ENCODE measurements around the gene MRPL58. TPM values are rescaled to one million over a fixed set of nuclear protein-coding genes. Genes with fewer than 3 reads are reported as not detected.
A peak's percentile ranks its signal among the peaks of the same experiment; 100 is the strongest.
"Not testable (repeated sequence)": the region's sequence is repeated elsewhere in the genome, so short reads cannot be mapped to it uniquely, and the experiment has no call there.

MRPL58 gene
- total RNA-seq (10 to 100 TPM; 23.9 to 29.4 TPM), polyA plus RNA-seq (10 to 100 TPM; 44.9 to 58.1 (median 53.6) TPM), total RNA-seq (5.9 to 49.2 (median 21.2) reads per million in 6 experiments)

GRCh38 chr17:75012346-75013091 is at the start of gene MRPL58:
TSS of gene MRPL58 (plus strand) at chr17:75012670. CDS start at chr17:75012687, 17 bp downstream.
- POLR2A ChIA-PET: interaction anchor here (0.5 to 4.0 kb wide), 29 partner anchors 10 to 597 kb away, joined by 3 to 76 read pairs (median 6); partner anchors contain the start of genes ARMC7, ATP5PD, CDR2L and GGA3
- Mint-ChIP-seq H3K9me3 (no peaks in the 10 kb centered on the region), H3K36me3 (peaks cover 0 to 21% (median 4%) of the 10 kb centered on the region in 3 donors), H3K27ac (peak within 1 kb of the TSS; percentile 87 to 97 (median 94)), H3K4me1 (peaks cover 21 to 36% (median 32%) of the 10 kb centered on the region in 4 donors), H3K27me3 (no peaks in the 10 kb centered on the region), H3K4me3 (peak within 1 kb of the TSS; percentile 89 to 97 (median 94))
- DNase-seq (peak; percentile 62 to 88 (median 78)), ATAC-seq (peak; percentile 92 to 94)

GRCh38 chr17:74963656-74964055 is 48.8 kb upstream of the MRPL58 start:
- POLR2A ChIA-PET: no interaction called here
- no peak overlapping the region for H3K27ac Mint-ChIP-seq

GRCh38 chr17:74964246-74964761 is 48.2 kb upstream of the MRPL58 start:
- Mint-ChIP-seq H3K27me3 (no peaks in the 10 kb centered on the region), H3K9me3 (no peaks in the 10 kb centered on the region), H3K27ac (no peak overlapping the region), H3K36me3 (no peaks in the 10 kb centered on the region), H3K4me3 (no peak overlapping the region), H3K4me1 (peaks cover 3 to 8% (median 4%) of the 10 kb centered on the region in 4 donors)
- ATAC-seq (no peak), DNase-seq (peak in 1 of 10 donors; percentile 9)
- POLR2A ChIA-PET: no interaction called here

More at GRCh38 chr17:74963656-74964055, 48.8 kb upstream of the MRPL58 start:
- DNase-seq (peak in 1 of 10 donors; percentile 52), ATAC-seq (no peak)
- H3K36me3 Mint-ChIP-seq: no peaks in the 10 kb centered on the region
- H3K4me1 Mint-ChIP-seq: peaks cover 3 to 8% (median 4%) of the 10 kb centered on the region in 4 donors
- H3K9me3 Mint-ChIP-seq: no peaks in the 10 kb centered on the region
- H3K27me3 Mint-ChIP-seq: no peaks in the 10 kb centered on the region
- no peak overlapping the region for H3K4me3 Mint-ChIP-seq

DNA sequence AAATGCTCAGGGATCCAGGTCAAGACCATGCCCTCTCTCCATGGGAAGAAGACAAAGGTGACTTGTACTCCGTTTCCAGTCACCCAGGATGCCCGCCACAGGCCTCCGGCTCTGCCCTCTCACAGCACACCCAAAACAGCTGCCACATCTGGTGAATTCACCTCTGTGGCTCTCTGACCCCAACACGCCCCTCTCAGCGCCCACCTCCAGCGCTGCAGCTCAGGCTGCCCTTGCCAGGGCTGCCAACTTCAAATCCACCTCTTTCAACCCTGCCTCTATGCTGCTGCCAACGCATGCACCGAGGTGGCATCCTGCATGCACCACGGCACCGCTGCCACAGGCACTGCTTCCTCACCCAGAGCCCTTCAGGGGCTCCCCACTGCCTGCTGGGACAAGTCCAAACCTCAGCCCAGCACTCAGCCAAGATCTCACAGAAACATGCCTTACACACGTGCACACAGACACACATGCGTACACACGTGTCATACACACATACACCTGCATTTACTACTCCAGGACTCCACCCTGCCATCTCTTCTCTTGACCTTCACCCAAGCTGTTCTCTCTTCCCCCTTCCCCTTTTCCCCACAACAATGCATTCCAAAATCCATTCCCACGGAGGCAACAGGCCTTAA is 47.4 kb upstream of the MRPL58 start:
- no peaks in the 10 kb centered on the region for H3K27me3 Mint-ChIP-seq
- no peak overlapping the region for H3K4me3 Mint-ChIP-seq
- no peaks in the 10 kb centered on the region for H3K9me3 Mint-ChIP-seq
- H3K36me3 Mint-ChIP-seq: no peaks in the 10 kb centered on the region
- peaks cover 3 to 8% (median 4%) of the 10 kb centered on the region in 4 donors for H3K4me1 Mint-ChIP-seq
- POLR2A ChIA-PET: no interaction called here
- peak in 1 of 10 donors; percentile 32 for DNase-seq
- no peak for ATAC-seq
- H3K27ac Mint-ChIP-seq: peak overlapping the region in 2 of 10 donors; percentile 12 to 62

DNA sequence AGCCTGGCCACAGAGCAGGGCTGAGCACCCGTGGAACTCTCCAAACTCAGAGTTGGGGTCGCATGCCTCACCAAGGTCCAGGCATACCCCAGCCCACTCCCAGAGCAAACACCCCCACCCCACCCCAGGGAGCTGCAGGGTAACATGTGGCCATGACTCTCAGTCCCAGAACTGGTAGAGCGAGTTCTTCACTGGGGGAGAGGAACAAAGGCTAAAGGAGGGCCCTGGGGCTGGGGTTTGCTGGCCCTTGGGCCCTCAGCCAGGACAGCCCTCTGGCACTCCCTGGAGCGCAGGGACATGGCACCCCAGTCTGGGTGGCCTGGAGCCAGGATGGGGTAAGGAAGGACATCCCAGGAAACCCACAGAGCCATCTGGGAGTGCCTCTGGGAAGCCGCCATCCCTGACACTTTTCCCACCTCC is 44.1 kb upstream of the MRPL58 start:
- Mint-ChIP-seq H3K36me3 (no peaks in the 10 kb centered on the region), H3K4me3 (peak overlapping the region in 1 of 10 donors; percentile 20), H3K4me1 (peaks cover 10 to 17% (median 14%) of the 10 kb centered on the region in 4 donors), H3K9me3 (no peaks in the 10 kb centered on the region), H3K27ac (peak overlapping the region in 1 of 10 donors; percentile 53), H3K27me3 (peaks cover 0 to 5% (median 0%) of the 10 kb centered on the region in 5 donors)
- DNase-seq (peak in 1 of 10 donors; percentile 46), ATAC-seq (no peak)
- POLR2A ChIA-PET: interaction anchor here (0.6 to 1.1 kb wide), 3 partner anchors 19 to 68 kb away, joined by 3 to 4 read pairs (median 3); partner anchors contain the start of gene CDR2L

GRCh38 chr17:74969501-74969900 is 43.0 kb upstream of the MRPL58 start:
- H3K4me1 Mint-ChIP-seq: peaks cover 10 to 17% (median 14%) of the 10 kb centered on the region in 4 donors
- DNase-seq, ATAC-seq, H3K36me3 Mint-ChIP-seq, H3K27me3 Mint-ChIP-seq, H3K9me3 Mint-ChIP-seq, H3K27ac Mint-ChIP-seq: not testable (repeated sequence)
- H3K4me3 Mint-ChIP-seq: peak overlapping the region in 1 of 10 donors; percentile 33
- POLR2A ChIA-PET: interaction anchor here (0.6 to 1.1 kb wide), 2 partner anchors 18 to 74 kb away, joined by 3 read pairs; partner anchors contain the start of gene CDR2L

GRCh38 chr17:74970395-74970794 is 42.1 kb upstream of the MRPL58 start:
- no peak for ATAC-seq
- Mint-ChIP-seq H3K27ac (no peak overlapping the region), H3K9me3 (no peaks in the 10 kb centered on the region), H3K27me3 (peaks cover 0 to 10% (median 0%) of the 10 kb centered on the region in 5 donors), H3K4me1 (peaks cover 5 to 17% (median 14%) of the 10 kb centered on the region in 4 donors), H3K36me3 (no peaks in the 10 kb centered on the region), H3K4me3 (peak overlapping the region in 9 of 10 donors; percentile 8 to 92 (median 50))
- no peak for DNase-seq
- POLR2A ChIA-PET: interaction anchor here (0.6 to 1.1 kb wide), 2 partner anchors 25 to 42 kb away, joined by 3 read pairs; partner anchors contain the start of gene MRPL58

DNA sequence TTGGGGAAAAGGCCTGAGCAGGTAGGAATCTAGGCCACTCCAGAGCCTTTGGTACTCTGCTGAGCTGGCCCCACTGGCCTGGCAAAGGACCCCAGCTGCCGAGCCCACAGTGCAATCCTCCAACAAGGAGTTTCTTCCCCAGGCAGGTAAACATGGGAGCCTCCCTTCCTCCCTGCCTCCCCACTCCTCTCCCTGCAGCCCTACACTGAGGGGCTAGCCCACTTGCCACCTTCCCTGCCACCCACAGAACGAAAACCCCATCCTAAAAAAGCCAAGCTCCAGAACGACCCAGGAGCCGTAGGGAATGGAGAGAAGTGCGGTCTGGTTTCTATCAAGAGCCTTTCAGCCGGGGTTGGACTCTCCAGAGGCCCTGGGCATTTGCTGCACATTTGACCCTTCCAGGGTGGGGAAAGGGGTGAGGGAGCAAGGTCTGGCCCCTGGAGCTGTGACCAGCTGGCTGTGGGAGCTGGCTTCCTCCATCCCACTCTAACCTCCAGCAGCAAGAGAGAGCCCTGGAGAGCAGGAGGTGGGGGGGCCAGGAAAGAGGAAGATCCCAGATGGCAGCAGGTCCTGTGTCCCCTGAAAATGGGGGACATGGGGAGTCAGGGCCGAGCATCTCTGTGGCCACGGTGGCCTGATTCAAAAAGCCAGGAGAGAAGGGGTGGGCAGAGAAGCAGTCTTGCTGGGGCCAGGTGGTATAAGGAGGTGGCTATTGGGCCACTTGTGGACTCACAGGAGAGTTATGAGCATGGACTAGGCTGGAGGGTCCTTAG is 41.2 kb upstream of the MRPL58 start:
- H3K36me3 Mint-ChIP-seq: no peaks in the 10 kb centered on the region
- DNase-seq: no peak
- peaks cover 0 to 13% (median 0%) of the 10 kb centered on the region in 5 donors for H3K27me3 Mint-ChIP-seq
- POLR2A ChIA-PET: interaction anchor here (1.1 to 3.0 kb wide), 9 partner anchors 9 to 141 kb away, joined by 3 to 16 read pairs (median 7); partner anchors contain the start of genes CDR2L, KCTD2 and MRPL58
- H3K27ac Mint-ChIP-seq: peak overlapping the region in 4 of 10 donors; percentile 31 to 82 (median 50)
- peaks cover 4 to 17% (median 14%) of the 10 kb centered on the region in 4 donors for H3K4me1 Mint-ChIP-seq
- H3K9me3 Mint-ChIP-seq: no peaks in the 10 kb centered on the region
- ATAC-seq: no peak
- peak overlapping the region; percentile 26 to 95 (median 72) for H3K4me3 Mint-ChIP-seq

GRCh38 chr17:74971842-74972106 is 40.7 kb upstream of the MRPL58 start:
- ATAC-seq (no peak), DNase-seq (no peak)
- H3K27me3 Mint-ChIP-seq: peaks cover 0 to 14% (median 0%) of the 10 kb centered on the region in 5 donors
- POLR2A ChIA-PET: interaction anchor here (1.2 to 3.0 kb wide), 8 partner anchors 10 to 140 kb away, joined by 4 to 16 read pairs (median 7); partner anchors contain the start of genes CDR2L, KCTD2 and MRPL58
- peak overlapping the region in 9 of 10 donors; percentile 26 to 95 (median 73) for H3K4me3 Mint-ChIP-seq
- no peaks in the 10 kb centered on the region for H3K36me3 Mint-ChIP-seq
- peak overlapping the region in 2 of 10 donors; percentile 46 to 56 for H3K27ac Mint-ChIP-seq
- H3K4me1 Mint-ChIP-seq: peaks cover 4 to 17% (median 14%) of the 10 kb centered on the region in 4 donors
- H3K9me3 Mint-ChIP-seq: no peaks in the 10 kb centered on the region

- POLR2A ChIA-PET: interaction anchor here (1.0 to 3.0 kb wide), 10 partner anchors 10 to 140 kb away, joined by 3 to 16 read pairs (median 6); partner anchors contain the start of genes ATP5PD, CDR2L, KCTD2 and MRPL58
Measured at GRCh38 chr17:74972107-74972972, 40.1 kb upstream of the MRPL58 start, which contains the start of gene HID1. TSS of gene HID1 (minus strand) at chr17:74972759. CDS start at chr17:74972656, 103 bp downstream.

DNA sequence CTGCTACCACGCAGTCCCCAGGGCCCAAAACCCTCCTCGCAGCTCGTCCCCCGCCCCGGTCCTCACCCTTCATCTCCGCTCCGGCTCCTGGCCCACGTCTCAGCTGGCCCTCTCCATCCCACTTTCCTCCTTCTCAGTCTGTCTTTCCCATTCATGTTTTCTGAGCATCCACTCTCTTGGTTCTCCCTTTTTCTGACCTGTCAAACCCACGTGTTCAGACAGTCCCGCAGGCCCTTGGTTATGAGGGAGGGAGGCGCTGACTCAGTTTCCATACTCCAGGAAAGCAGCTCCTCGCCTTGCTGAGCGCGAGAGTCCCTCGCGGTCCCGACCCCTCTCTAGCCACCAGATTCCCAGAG is 39.5 kb upstream of the MRPL58 start:
- ATAC-seq (no peak), DNase-seq (no peak)
- peaks cover 0 to 17% (median 0%) of the 10 kb centered on the region in 5 donors for H3K27me3 Mint-ChIP-seq
- H3K36me3 Mint-ChIP-seq: no peaks in the 10 kb centered on the region
- peaks cover 4 to 17% (median 14%) of the 10 kb centered on the region in 4 donors for H3K4me1 Mint-ChIP-seq
- POLR2A ChIA-PET: interaction anchor here (1.0 to 3.0 kb wide), 8 partner anchors 10 to 81 kb away, joined by 3 to 16 read pairs (median 5); partner anchors contain the start of genes ATP5PD, CDR2L, KCTD2 and MRPL58
- peak overlapping the region; percentile 77 to 95 (median 88) for H3K4me3 Mint-ChIP-seq
- no peaks in the 10 kb centered on the region for H3K9me3 Mint-ChIP-seq
- H3K27ac Mint-ChIP-seq: peak overlapping the region; percentile 52 to 94 (median 81)

More at GRCh38 chr17:74972107-74972972, 40.1 kb upstream of the MRPL58 start, which contains the start of gene HID1:
- peak; percentile 86 to 90 for ATAC-seq
- Mint-ChIP-seq H3K27ac (peak within 1 kb of the TSS; percentile 52 to 94 (median 81)), H3K27me3 (peaks cover 0 to 15% (median 0%) of the 10 kb centered on the region in 5 donors), H3K36me3 (no peaks in the 10 kb centered on the region), H3K4me3 (peak within 1 kb of the TSS; percentile 77 to 95 (median 88)), H3K4me1 (peaks cover 4 to 17% (median 14%) of the 10 kb centered on the region in 4 donors), H3K9me3 (no peaks in the 10 kb centered on the region)
- DNase-seq: peak; percentile 60 to 92 (median 78)
